GM21526 (cell line): ENCODE measurements around the gene TERF2IP.
A peak's percentile ranks its signal among the peaks of the same experiment; 100 is the strongest.

Experiments
- ATAC-seq: cut with Tn5 transposase; IDR thresholded peaks from one replicate; pipeline ENCODE4 v1.9.1; 2021; ENCODE audit warnings: moderate library complexity; ENCODE audit not compliant: unreplicated experiment, low FRiP score

The TERF2IP gene, protein sequence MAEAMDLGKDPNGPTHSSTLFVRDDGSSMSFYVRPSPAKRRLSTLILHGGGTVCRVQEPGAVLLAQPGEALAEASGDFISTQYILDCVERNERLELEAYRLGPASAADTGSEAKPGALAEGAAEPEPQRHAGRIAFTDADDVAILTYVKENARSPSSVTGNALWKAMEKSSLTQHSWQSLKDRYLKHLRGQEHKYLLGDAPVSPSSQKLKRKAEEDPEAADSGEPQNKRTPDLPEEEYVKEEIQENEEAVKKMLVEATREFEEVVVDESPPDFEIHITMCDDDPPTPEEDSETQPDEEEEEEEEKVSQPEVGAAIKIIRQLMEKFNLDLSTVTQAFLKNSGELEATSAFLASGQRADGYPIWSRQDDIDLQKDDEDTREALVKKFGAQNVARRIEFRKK

DNA sequence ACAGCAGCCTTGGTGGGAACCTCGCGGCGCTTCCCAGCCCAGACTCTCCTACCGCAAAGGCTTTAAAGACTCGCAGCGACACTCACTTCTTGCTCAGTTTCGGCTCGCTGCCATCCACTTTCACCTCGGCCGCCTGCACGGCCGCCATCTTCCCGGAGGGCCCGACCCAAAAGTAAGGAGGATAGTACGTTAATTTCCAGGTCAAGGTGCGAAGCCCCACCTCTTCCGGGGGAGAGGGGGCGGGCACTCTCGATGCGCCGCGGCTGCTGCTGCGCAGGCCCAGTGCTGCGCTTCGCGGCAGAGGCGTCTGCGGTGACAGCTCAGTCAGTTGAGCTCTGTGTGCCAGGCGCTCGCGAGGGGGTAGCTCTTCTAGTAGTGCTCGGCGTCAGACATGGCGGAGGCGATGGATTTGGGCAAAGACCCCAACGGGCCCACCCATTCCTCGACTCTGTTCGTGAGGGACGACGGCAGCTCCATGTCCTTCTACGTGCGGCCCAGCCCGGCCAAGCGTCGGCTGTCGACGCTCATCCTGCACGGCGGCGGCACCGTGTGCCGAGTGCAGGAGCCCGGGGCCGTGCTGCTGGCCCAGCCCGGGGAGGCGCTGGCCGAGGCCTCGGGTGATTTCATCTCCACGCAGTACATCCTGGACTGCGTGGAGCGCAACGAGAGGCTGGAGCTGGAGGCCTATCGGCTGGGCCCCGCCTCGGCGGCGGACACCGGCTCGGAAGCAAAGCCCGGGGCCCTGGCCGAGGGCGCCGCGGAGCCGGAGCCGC is at the start of gene TERF2IP, which contains the start of gene KARS1:
Gene TERF2IP, plus strand, starts transcription at position 282 of the 773 bp plus-strand sequence. Its CDS starts 110 bp downstream, at position 392.
Gene KARS1, minus strand, starts transcription at position 174 of the 773 bp plus-strand sequence. Its CDS starts 26 bp downstream, at position 148.
- peak; percentile 85 for ATAC-seq

DNA sequence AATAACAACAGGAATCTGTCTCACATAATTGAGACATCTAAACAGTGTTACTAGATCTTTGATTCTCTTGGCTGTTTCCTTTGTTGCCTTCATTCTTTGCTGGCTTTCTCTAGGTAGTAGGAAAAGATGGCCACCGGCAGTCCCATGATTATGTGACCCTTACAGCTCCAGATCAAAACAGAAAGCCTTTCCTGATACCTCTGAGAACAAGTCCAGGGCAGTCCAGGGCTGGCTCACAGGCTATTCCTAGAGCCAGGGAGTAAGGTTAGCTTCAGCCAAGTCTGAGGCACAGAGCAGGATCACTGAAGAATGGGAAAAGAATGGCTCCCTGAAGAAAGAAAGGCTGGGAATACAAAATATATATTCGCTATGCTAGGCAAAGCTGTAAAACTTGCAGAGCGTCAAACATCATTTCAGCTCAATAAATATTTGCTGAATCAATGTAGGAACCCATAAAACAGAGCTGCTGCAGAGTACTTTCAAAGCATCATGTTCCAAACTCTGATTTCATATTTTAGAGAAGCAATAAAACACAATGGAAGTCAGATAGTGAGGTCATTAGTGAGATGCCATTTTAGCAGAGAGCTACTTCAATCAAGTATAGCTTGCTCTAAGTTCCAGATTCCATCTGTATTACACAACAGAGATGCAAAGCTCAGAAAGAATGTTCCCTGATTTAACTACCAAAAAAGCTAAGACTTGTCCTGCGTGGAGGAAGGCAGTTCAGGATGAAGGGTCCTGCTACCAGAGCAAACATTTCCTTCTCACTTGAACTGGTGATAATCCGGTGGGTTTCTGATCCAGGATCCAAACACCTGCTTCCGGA is 47.9 kb upstream of the TERF2IP start:
- no peak for ATAC-seq

DNA sequence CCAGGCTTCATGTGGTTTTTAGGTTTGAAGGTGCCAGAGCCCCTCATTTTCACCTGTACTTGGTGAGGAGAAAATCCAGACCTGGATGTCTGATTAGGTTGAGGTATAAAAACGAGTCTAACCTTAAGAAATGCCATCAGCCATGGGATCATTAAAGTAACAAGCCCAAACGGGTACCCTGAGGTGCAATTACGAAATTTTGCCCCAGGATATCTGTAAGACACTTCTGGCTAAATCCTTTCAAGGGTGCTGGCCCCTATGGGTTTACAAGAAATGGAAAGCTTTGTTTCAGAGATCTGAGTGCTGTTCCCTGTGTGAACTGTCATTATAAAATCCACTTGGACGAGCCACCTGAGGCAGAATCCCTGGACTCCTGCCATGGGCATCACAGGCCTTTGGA is 44.3 kb upstream of the TERF2IP start:
- no peak for ATAC-seq

DNA sequence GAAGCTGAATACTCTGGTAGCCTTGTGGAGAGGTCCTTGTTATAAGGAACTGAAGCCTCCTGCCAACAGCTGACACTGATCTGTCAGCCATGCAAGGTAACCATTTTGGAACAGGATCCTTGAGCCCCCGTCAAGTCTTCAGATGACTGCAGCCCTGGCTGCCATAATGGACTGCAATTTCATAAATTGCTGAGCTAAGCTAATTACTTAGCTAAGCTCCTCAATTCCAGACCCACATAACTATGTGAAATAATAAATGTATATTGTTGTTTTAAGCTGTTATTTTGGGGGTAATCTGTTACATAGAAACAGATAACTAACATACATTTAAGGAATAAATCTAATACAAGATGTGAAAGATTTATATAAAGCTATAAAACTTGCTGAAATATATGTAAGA is 41.1 kb upstream of the TERF2IP start:
- ATAC-seq, result no peak

DNA sequence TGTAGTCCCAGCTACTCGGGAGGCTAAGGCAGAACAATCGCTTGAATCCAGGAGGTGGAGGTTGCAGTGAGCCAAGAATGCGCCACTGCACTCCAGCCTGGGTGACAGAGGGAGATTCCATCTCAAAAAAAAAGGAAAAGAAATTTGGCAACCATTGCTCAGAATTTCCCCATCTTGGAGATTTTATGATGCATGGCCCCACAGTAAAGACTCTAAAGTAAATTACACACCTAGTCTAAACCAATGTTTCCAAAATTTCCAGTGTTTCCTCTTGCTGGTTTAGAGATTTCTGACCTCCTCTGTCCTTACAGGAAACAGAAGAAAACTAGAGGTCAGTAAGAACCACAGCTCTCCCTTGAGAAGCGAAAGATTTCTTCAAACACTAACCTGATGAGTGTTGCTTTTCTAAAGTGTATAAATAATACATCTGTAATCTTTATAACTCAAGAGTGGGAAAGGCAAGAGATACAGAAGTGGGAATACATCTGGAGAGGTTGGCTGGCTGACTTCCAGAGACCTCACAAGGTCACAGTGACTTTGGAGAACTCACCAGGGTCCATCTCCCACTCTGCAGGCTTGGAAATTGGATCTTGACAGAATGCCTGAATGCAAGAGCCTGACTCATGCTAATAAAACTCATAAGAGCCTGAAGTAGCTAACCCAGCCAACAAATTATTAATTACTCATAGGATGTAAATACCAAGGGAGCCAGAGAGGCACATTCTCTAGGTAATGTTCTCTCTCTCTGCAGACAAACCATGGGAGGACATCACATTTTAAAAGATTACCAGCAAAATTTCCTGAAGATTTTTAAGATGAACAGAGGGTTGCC is 33.3 kb upstream of the TERF2IP start:
- no peak for ATAC-seq

DNA sequence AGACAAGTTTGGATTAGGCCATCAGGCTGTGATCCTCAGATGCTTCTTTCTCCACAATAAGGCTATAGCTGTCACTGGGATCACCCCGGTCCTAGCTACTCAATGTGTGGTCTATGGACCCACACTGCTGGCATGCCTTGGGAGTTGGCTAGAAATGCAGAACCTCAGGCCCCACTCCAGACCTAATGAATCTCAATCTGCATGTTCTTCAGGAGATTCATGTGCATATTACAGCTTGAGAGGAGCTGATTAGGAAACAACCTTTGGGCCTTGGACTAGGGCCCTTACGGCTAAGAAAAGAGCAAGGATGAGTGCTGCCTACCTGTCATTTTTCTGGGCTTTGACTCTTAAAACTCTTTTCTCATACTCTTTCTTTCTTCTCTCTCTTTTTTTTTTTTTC is 32.0 kb upstream of the TERF2IP start:
- ATAC-seq, result no peak

DNA sequence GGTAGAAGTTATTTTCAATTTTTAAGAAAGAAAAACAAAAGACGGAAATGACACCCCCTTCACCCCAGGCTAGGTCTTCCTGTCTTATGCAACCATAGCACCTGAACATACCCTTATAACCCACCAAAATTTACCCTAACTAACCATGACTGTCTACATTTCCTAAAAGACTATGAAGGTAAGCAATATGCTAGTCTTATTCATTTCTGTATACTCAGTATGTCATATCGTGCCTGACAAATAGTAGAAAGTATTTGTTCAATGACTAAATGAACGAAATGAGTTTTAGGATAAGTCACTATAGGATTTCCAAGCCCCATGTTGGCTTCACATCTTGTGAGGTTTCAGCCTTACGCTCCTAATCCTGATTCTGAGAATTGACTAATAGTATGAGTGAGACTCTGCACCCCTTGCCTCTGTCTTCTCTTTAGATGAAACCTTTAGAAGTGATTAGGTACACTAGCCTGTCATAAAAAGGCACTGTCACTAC is 31.0 kb upstream of the TERF2IP start:
- ATAC-seq, result no peak

DNA sequence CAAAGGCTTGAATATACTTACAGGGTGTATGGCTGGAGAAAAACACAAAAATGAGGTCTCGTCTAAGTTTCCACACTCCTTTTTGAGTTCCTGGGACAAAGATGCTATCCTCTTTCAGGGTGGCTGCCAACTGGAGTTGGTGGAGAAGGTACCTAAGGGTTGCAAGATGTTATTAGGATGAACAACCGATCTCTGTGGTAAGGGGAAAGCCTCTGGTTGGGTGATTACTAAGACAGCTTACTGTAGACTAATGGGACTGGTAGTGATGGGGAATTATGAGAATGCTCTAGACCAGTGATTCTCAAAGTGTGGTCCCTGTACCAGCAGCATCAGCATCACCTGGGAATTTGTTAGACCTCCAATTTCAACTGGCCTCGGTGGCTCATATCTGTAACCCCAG is 30.5 kb upstream of the TERF2IP start:
- no peak for ATAC-seq

DNA sequence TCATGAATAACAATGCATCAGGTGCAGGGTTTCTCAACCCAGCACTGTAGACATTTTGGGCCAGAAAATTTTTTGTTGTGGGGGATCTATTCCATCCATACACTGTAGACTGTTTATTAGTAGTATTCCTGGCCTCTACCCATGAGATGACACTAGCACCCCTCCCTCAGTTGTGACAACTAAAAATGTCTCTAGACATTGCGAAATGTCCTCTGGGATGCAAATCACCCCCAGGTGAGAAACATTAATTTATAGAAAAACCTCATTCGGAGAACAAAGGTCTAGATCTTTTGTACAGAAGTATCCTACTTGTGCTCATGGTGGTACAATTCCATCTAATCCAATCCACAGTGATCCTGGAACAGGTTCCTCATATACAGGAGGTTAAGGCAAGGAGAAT is 28.8 kb upstream of the TERF2IP start:
- ATAC-seq, result no peak

DNA sequence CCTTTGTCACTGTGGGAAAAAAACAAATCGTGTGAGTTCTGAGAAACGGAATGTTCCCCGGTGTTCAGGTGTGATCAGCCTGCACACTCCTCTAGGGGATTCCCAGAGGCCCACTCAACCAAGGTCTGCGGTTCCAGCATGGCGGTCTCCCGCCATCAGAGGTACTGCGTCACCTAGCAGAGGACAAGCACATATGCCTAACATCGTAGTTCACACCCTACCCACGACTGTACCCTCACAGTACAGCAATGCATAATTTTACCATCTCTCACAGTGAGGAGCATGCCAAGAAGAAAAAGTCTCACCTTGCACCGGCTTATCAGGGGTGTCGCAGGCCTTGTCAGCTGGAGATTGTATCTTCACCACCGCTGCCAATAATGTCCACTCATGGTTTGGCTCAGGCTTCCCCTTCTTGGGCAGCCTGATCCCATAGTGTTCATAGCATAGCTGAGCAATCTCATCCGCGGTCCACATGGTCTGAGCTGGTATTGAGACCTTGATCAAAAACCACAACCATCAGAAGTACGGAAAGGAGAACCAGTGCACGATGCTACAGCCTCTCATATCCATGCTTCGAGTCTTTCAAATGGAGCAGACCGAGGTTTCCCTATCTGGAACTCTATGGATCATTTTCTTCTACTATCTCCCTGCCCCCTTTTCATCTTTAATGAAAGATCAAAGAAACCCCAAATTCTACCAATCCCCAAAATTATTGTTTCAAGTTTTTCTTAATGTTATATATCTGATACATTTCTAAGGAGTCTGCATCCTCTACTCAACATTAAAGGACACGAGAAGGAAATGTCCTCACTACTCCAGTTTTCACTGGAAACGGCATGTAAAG is 27.0 kb upstream of the TERF2IP start:
- no peak for ATAC-seq

DNA sequence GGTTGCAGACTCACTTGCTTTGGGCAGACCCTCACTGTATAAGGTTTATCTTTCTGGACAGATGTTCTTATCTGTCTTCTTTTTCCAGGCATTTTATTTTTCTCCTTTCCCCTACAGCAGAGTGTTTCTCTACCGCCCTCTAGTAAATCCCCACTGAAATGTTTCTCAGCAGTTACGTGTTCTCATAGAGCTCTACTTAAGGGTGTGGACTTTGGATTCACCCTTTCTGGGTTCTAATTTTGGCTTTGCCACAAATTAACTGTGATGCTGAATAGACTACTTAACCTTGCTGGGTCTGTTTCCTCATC is 26.4 kb upstream of the TERF2IP start:
- no peak for ATAC-seq

DNA sequence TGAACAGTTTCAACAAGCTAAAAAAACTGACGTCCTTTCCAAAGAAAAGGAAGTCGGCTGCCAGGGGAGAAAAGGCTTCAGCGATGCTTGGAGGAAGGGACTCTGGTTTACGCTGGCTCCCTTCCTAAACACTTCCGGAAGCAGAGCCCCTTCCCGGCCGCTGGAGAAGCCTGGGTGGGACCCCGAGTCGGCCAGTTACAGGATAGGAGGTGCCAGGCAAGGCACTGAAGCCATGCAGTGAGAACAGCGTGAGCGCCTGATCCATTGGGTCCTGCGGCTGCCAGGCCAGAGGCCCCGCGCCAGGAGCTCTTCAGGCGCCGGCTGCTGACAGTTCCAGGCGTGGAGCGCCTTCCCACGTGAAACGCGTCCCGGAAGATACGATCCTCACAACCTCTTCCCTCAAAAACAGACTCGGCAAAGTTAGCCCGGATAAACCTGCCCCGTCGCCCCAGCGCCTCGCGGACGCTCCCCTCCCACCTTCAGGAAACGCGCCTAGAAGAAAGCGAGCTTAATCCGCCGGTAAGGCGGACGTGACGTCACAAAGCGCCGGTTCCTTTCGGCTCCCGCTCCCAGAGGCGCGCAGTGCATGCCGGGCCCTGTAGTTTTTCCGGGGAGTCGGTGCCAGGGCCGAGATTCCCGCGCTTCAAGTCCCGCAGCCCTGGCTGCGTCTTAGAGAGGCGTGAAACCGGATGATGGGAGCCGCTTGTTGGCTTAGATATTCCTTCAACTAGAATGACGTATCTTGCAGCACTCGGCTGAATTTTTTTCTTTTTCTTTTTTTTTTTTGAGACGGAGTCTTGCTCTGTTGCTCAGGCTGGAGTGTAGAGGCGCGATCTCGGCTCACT is 24.6 kb upstream of the TERF2IP start, which contains the start of gene ADAT1:
Gene ADAT1, minus strand, starts transcription at position 521 of the 845 bp plus-strand sequence. CDS start 2,482 bp downstream, outside the sequence.
- ATAC-seq, result peak; percentile 86

DNA sequence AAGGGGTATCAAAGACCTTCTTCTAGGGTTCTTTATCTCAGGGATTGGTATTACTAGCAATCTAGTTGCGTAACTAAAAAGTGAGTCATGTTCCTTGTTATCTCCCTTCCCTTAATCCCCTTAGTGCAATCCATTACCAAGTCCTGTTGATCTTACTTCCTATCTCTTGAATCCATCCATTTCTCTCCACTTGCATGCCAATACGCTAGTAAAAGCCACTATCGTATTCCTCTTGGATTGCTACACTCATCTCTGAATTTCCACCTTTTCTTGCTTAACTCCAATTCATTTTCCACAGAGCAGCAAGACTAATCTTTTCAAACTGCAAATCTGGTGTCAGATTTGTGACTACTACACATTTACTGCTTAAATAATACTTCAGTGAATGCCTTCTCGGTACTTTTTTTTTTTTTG is 22.6 kb upstream of the TERF2IP start:
- ATAC-seq, result no peak

DNA sequence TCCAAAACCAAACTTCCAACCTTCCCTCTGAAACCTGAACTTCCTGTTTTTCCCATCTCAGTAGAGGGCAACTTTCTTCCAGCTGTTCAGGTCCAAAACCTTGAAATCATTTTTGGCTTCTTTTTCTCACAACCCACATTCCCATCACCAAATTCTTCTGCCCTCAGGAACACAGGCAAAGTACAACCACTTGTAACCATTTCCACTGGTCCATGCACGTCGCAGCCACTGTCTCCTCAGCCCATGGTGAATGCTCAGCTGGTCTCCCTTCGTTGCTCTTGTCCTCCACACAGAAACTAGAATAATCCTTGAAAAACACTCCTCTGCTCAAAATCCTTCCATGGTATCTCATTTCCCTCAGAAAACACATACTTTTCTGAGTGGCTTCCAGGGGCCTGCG is 20.8 kb upstream of the TERF2IP start:
- no peak for ATAC-seq

DNA sequence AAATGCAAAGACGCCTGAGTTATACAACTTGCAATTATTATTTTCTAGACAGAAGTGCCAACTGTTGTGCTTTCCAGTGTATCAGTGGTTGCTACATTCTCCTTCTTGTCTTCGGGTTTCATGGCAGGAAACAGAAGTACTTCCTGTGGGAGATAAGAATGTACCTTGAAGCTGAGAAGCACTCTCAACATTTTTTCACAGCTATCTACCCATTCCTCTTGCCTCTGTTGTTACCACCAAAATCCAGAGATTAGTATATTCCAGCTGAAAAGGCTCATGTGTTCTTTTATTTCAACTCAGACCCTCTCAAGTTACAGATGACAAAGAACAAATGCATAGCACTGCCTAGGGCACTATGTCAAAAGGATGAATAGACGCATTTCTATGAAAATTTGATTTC is 19.7 kb upstream of the TERF2IP start:
- no peak for ATAC-seq

DNA sequence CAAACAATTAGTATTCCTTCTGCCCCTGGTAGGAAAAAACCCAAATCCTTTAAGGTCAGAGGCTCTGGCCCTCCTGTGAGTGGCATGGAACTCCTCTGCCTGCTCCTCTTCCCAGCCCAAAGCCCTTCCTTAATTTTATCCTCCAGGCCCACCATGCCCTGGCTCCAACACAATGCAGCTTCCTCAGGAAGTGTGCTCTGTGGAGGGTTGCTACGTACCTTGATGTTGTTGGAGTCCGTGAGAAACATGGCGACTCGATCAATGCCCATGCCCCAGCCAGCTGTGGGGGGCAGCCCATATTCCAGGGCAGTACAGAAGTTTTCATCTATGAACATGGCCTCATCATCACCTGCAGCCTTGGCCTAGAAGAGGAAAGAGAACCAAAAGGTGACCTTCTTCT is 19.2 kb upstream of the TERF2IP start:
- ATAC-seq, result no peak

DNA sequence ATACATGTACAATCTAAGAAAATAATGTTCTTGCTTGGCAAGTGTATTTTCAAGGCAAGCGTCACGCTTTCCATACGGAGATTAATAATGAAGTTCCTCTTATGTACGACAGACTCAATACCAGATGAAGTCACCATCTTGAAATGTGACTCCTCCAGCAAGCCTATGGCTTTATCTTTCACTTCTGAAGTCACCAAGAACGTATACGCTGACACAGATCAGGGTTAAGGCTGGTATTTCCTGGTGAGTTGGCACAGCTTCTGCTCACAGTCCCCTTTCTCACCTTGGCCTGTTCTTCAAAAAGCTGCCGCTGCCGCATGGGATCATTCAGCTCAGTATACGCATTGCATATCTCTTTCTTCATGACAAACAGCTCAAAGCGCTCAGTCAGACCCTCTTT is 18.4 kb upstream of the TERF2IP start:
- no peak for ATAC-seq

DNA sequence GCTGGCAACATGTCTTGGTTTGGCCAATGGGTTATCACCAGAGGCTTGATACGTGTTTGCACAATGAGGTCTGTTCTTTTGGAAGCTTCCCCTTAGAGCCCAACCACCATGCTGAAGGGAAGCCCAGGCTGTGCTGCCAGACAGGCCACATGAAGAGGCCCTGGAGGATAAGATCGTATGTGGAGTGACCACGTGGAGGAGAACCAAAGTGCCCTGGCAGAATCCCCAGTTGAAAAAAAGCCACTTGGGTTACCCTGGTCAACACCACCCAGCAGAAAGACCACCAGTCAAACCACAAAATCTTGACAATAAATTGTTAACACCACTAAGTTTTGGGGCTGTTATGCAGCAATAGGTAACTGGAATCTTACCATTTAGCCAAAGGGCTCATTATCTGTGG is 17.5 kb upstream of the TERF2IP start:
- no peak for ATAC-seq
